ENCODE data around the gene TMEM187. TPM values are rescaled to one million over a fixed set of nuclear protein-coding genes. Genes with fewer than 3 reads are reported as not detected.
"Not testable (repeated sequence)": the region's sequence is repeated elsewhere in the genome, so short reads cannot be mapped to it uniquely, and the experiment has no call there.

Gene TMEM187
- total RNA-seq, 1 donor from 2014 or later: 3.3 TPM

DNA sequence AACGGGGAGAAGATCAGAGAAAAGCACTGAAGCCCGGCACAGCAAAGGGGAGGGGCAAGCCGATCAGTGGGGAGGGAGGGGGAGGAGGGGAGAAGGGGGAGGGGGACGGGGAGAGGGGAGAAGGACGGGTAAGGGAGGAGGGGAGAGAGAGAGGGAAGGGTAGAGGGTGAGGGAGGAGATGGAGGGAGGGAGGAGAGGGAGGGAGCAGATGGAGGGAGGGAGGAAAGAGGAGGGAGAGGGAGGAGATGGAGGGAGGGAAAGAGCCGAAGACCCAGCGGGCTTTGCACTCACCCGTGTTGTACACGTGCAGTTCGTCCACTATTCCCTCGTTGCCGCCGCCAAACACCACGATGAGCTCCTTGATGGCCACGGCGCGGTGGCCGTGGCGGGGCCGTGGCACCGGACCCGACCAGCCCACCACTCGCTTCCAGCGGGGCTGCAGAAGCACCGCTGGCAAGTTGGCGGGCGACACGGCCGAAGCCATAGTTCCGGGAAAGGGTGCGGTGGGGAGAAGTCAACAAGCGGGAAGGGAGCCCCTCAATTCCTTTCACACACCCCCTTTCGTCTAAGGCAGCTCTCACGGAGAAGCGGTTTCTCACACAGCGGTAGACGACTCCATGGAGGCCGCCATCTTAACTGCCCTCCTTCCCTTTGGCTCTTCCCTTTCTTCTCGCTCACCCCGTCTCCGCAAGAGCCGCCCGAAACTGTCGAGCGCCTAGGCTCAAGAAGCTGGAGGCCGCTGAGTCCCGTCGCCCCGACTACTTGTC lies 2.0 kb upstream of the TMEM187 start:
- no peak for DNase-seq (ENCODE audit: extremely low read depth, low read depth, low spot score)

DNA sequence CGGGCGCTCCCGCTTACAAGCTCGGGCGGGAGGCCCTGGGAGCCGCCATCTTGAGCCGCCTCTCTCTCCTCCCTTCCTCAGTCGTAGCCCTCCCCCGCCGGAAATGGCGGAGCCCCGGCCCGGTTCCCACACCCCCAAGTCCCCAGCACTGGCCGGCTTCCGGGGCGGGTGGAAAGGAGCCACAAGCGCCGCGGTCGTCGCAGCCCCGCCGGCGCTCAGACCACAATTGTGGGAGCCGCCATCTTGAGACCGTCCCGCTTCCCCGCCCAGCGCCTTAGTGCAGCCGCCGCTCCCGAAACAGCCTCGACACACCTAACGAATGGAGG lies 1.5 kb upstream of the TMEM187 start:
- no peak for DNase-seq (ENCODE audit: extremely low read depth, low read depth, low spot score)

DNA sequence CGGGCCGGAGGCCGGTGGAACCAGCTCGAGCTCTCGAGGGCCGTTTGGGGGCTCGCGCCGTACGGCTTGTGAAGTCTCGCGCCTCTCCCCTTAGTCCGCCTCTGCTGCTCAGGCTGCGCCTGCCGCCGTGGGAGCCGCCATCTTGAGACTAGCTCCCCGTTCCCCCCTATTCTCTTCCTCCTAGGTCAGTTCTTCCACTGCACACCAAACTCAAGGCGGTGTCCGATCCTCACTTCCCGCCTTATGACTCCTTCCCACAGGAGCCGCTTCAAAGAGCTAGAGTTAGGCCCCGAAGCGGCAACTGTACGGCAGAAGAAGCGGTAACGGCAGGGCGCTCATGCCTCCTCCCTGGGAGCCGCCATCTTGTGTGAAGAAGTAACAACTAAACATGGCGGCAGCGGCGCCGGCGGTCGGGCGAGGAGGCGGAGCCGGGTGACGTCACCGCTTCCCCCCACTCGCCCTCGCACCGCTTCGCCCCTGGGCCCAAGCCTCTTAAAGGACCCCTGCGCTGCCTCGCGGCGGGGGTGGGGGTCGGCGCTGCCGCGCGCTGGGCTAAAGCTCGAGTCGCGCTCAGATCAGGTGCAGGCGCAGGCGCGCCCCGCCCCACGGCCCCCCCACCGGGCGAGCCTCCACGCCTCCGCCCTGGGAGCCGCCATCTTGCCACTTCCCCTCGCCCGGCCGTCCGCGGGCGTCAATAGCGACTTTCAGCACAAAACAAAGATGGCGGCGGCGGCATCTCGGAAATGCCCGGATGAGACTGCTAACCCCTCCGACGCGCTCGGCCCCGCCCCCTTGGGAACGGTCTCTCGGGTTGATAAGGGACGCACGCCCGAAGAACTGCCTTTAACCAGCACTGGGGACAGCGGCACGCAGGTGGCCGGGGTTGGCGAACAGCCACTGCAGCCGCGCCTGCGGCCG lies 845 bp upstream of the TMEM187 start, which contains the start of gene HCFC1:
Gene HCFC1, minus strand, starts transcription at position 369 of the 918 bp plus-strand sequence. CDS start 978 bp downstream, outside the sequence.
- no peak for DNase-seq (ENCODE audit: extremely low read depth, low read depth, low spot score)

DNA sequence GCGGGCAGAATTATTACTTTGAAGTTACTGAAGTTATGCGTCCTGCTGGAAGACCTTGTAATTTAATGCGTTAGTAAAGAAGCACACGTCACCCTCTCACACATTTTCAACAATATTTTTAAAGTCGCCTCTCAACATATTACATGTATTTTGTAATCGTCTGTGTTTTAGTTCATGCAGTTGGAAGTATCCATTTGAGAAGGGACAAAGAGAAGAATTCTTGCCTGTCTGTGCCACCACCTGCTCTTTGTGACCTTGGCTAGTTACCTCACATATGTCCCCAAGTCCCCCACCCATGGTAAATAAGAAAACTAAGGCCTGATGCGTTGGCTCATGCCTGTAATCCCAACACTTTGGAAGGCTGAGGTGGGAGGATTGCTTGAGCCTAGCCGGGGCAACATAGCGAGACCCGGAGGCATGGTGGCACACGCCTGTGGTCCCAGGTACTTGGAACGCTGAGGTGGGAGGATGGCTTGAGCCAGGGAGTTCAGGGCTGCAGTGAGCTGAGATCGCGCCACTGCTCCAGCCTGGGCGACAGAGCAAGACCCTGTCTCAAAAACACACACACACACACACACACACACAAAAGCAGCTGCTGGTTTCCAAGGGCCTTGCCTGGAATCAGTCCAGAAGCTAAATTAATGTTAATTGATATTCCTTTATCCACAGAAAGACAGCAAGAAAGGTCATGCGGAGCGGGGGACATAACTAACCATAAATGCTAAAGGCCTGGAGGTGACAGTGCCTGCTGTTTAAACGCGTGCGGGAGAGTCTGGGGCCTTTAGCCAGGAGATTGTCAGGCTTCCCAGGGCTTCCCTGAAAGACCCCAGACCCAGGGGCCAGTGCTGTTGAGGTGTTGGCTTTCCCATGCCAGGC lies 811 bp downstream of the TMEM187 start:
- DNase-seq (ENCODE audit: extremely low read depth, low read depth, low spot score): no peak

DNA sequence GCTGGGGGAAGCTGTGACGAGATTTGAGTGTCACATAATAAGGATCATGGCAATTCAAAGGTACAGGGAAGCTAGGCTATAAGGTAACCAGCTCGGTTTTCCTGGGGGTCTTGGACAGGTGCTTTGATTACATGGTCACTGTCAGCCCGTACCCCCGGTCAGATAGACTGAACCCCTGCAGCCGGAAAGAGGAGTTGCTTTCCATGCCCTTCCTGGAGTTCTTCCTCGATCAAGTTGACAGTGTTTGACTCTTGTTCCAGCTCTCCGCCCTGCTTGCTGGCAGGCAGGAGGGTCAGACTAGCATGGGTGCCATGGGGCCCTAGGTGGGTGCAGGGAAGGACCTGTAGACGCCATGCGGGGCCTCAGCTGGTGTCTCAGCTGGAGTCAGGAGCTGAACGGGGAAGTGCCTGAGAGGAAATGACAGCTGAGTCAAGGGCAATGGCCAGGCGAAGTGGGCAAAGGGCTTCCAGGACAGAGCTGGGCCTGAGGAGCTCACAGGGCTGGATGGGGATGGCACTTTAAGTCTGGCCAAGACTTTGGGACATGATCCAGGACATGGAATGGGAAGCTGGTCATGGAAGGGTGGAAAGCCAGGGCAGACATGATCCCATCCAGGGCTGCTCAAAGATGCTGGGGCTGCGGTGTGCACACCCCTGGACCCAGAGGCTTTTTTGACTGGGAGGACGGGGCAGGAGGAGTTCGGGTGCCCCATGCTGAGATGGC lies 1.6 kb downstream of the TMEM187 start:
- no peak for DNase-seq (ENCODE audit: extremely low read depth, low read depth, low spot score)

DNA sequence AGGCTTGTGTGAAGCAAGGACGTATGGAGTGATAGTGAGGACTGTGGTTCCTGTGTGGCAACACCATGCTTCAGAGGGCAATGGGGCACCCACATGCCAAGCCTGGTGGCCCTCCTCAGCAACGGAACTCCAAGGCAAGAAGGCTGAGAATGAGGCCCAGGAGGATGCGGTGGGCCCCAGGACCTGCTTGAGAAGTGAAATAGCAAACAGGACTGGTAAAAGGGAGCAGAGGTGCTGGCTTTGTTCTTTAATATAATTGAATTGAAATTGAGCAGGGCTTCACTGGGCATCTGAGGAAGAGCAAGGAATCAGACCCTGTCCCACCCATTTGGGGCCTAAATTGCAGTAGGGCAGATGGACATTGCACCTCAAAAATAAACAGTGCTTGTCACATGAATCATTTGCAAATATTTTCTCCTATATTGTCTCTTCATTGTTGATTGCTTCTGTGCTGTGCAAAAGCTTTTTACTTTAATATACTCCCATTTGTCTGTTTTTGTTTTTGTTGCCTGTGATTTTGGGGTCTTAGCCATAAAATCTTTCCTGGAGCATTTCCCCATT lies 2.3 kb downstream of the TMEM187 start:
- no peak for DNase-seq (ENCODE audit: extremely low read depth, low read depth, low spot score)

DNA sequence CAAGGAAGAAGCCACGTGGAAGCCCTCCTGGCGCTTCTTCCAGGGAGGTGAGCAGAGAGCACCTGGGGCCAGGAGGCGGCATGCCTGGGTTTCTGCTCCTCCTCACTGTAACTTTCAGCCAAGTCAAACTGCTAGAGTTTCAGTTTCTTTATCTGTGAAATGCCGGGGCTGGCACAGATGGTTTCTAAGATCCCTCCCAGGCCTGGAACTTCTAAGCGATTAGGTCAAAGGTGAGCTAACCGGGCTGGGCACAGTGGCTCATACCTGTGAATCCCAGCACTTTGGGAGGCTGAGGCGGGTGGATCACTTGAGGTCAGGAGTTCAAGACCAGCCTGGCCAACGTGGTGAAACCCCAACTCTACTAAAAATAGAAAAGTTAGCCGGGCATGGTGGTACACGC lies 7.8 kb downstream of the TMEM187 start:
- not testable (repeated sequence) for DNase-seq (ENCODE audit: extremely low read depth, low read depth, low spot score)

DNA sequence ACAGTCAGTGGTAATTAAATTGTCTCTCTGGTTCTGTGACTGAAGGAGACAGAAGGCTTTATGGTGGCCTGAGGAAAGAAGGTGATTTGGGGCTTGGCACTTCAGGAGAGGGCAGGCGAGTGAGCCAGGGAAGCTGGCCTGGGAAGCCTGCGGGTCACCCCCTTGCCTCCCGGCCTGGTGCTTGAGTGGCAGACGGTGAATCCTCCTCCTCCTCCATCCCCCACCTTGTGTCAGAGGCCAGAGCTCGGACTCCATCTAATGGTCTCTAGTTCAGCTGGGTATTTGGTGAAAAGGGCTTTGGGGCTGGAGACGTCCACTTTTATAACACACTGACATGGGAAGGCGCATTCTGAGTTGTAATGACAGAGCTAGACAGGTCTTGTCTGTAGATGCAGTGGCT lies 8.7 kb downstream of the TMEM187 start:
- no peak for DNase-seq (ENCODE audit: extremely low read depth, low read depth, low spot score)

DNA sequence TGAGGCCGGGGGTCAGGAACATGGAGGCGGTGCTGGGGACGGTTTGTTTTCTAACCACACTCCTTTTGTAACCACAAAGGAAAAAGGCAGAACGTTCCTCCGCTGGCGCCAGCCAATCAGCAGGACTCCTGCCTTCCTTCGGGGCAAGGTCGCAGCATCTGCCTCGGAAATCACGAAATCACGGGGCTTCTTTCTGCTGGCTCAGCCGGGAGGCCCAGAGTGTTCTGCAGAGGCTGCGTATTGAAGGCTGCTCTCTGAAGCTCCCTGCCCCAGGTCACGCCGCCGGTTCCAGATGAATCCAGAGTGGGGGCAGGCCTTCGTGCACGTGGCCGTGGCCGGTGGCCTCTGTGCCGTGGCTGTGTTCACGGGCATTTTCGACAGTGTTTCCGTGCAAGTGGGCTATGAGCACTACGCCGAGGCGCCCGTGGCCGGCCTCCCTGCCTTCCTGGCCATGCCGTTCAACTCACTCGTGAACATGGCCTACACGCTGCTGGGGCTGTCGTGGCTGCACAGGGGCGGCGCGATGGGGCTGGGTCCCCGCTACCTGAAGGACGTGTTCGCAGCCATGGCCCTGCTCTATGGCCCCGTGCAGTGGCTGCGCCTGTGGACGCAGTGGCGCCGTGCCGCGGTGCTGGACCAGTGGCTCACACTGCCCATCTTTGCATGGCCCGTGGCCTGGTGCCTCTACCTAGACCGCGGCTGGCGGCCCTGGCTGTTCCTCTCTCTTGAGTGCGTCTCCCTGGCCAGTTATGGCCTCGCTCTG lies 9.4 kb downstream of the TMEM187 start:
- no peak for DNase-seq (ENCODE audit: extremely low read depth, low read depth, low spot score)

DNA sequence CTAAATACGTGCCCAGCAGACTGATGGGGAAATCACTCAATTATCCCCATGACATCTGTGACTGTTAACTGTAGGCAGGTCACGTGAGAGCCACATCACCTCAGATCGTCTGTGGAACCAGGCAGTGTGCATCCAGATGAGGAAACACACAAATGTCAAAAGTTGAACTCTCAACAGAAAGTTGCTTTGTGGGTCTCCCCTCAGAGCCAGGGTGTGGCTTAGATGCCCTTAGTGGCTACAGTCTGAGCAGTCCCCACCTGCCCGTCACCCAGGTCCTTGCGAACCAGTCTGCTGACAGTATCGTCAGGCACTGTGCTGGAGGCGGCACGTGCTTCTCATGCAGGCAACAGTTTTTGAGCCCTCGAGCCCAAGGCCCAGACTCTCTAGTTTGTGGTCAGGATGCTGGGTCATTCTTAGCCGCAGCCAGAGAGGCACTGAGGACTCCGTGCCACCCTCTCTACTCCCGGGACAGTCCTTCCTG lies 10.8 kb downstream of the TMEM187 start:
- no peak for DNase-seq (ENCODE audit: extremely low read depth, low read depth, low spot score)

DNA sequence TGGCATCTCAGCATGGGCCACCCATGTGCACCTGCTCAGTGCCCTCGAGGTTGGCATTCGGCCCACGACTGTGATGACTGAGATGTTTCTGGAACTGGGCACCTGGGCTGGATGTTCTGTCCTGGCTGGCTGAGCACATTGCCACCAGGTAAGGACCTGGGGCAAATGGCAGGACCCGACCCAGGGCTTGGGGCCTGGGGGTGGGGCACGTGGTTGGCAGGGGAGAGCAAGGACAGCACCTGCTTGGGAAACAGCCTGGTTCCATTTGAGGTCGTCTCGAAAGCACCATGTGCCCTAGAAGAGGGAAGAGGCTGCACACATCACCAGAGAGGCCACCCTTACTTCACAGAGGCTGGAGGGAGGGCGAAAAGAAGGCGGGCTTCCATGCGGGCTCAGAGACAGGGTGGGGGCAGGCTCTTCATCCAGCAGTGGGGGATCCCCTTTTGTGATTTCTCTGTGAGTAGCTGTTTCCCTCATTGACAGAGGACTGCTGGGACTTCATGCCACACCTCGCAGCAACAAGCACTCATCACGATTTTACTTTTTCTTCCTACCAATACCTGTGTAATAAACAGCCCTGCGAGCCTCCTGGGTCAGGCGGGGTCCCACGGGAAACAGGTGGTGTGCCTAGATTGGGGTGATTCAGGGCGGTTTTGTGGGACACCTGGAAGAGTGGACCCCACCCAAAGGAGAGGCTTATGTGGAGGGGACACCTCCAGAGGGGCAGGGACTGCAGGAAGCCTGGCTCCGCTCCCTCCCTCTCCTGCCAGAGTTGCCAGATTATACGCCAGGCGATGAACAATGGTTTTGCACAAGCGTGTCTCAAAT lies 12.0 kb downstream of the TMEM187 start:
- no peak for DNase-seq (ENCODE audit: extremely low read depth, low read depth, low spot score)

DNA sequence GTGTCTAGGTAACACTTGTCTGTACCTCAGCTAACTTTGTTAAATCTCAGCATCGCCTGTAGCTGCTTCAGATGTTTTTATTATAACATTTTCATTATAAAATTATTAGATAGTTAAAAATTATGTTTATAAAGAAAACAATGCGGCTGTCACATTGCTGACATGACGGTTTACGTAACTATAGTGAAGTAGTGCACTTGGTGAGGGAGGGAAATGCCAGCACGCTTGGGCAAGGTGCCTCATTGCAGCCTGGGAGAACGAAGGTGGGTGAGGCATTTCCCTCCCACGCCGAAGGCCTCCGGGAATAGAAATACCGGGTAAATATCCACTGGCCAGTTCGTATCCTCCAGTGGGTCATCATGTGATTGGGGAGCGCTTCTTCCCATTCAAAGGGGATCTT lies 15.9 kb downstream of the TMEM187 start:
- DNase-seq (ENCODE audit: extremely low read depth, low read depth, low spot score): no peak

DNA sequence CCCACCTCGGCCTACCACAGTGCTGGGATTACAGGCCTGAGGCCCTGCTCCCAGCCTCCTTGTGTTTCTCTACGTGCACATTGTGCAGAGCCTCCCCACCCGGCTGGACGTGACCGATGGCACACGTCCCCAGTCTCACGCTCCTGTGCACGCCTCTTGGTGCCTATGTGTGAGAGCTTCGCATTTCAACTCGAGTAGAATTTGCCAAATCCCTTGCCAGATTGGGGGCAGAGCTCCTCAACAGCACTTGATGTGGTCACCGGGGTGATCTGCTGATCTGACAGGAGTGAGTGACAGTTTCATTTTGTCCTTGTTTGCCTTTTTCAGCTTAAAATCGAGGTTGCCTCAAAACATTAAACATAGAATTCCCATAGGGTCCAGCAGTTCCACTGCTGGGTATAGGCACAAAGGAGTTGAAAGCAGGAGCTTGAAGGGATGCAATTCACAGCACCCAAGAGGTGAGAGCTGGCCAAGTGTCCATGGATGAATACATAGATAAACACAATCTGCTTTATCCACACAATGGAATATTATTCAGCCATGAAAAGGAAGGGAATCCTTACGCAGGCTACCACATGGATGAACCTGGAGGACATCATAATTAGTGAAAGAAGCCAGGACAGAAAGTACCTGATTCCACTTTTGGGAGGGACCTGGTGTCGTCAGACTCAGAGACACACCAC lies 17.6 kb downstream of the TMEM187 start:
- no peak for DNase-seq (ENCODE audit: extremely low read depth, low read depth, low spot score)

DNA sequence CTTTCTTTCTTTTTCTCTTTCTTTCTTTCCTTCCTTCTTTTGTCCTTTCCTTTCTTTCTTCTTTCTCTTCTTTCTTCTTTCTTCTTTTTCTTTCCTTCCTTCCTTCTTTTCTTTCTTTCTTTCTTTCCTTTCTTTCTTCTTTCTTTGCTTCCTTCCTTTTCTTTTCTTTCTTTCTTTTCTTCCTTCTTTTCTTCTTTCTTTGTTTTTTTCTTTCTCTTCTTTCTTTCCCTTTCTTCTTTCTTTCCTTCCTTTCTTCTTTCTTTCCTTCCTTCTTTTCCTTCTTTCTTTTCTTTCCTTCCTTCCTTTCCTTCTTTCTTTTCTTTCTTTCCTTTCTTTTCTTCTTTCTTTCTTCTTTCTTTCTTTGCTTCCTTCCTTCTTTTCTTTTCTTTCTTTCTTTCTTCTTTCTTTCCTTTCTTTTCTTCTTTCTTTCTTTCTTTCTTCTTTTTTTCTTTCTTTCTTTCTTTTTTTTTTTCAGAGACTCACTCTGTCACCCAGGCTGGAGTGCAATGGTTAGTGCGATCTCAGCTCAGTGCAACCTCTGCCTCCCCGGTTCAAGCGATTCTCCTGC lies 18.5 kb downstream of the TMEM187 start:
- no peak for DNase-seq (ENCODE audit: extremely low read depth, low read depth, low spot score)

DNA sequence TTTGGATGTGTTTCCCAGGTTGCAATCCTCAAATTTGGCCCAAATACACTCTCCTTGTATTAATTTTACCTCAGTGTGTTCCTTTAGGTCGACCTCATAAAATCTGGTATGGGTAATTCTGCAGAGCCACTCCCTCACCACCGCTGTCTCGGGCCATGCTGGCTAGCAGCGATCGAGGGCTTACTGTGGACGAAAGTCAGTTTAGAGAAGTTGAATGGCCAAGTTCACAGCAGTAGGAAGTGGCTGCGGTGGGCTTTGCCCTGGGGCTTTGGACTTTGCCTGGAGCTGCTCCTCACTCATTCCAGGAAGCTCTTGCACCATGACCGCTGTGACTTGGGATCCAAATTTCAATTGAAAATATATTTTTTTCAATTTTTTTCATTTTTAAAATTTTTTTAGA lies 19.6 kb downstream of the TMEM187 start:
- DNase-seq (ENCODE audit: extremely low read depth, low read depth, low spot score): no peak

DNA sequence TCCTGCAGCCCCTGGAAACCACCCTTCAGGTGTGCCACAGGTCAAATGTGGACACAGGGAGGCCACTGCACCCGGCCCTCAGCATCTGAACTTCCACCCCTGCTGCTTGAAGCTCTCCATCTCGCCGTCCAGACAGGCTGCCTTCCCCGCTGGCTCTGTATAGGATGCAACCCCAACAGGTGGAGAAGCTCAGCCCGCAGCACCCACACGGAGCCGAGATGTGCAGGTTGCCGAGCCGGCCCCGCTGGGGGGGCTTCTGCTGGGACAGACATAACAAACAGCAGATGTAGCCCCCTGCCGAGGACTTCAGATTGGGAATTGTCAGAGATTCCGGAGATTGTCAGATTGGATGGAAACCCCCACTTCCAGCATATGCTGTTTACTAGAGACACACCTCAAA lies 20.5 kb downstream of the TMEM187 start:
- DNase-seq (ENCODE audit: extremely low read depth, low read depth, low spot score): no peak

DNA sequence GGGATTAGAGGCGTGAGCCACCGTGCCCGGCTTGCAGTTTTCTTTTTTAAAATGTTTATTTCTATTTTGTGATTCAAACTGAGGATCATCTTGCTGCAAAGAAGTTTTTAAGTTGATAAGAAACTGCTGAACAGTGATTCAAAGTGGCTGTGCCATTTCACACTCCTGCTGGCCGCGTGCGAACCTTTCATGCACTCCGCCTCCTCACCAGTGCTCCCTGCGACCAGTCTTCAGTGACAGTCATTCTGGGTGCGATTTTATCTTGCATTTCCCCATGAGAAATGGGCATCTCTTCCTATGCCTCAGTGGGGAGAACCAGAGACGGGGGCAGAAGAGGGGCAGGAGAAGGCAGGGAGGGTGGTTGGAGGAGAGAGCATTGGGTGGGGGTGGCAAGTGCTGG lies 21.4 kb downstream of the TMEM187 start:
- no peak for DNase-seq (ENCODE audit: extremely low read depth, low read depth, low spot score)

All from glomerular endothelial cell (primary cell).